Glomerular endothelial cell (primary cell): Measurements from ENCODE around the gene SH3PXD2A. TPM values are rescaled to one million over a fixed set of nuclear protein-coding genes. Genes with fewer than 3 reads are reported as not detected.
"Not testable (repeated sequence)": the region's sequence is repeated elsewhere in the genome, so short reads cannot be mapped to it uniquely, and the experiment has no call there.

Experiments
- DNase-seq: peaks from one replicate; pipeline ENCODE4 v3.0.0-alpha.2; 2011; ENCODE audit warnings: low read depth, low spot score; ENCODE audit errors: extremely low read depth
- total RNA-seq: library from RNA; depleted of rRNA; stranded (reverse); fragments of >200 nt; gene quantifications from 2 replicates; pipeline ENCODE4 v1.2.3, GENCODE V29; 2015

The SH3PXD2A gene
- total RNA-seq, 1 donor from 2014 or later: 24.9 TPM

- DNase-seq: no peak
Observed at GRCh38 chr10:103638948-103639347, 216.4 kb downstream of the SH3PXD2A start.

- no peak for DNase-seq
Observed at GRCh38 chr10:103637927-103638557, 217.3 kb downstream of the SH3PXD2A start.

DNA sequence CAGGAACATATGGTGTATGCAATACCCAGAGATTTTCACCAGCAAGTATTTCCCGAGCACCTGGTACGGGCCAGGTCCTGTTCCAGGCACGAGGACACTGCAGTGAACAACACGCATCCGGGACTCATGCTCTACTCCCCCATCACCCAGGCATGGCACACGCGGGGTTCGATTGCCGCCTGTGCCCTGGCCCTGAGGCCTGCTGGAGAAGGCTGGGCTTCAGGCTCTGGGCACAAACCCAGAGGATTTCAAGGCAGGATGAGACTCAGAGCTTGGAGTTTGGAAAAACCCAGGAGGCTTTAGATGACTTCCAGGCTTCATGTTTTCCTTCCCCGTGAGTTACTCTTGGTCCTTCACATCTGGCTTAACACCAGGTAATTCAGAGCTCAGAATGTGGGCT is 218.4 kb downstream of the SH3PXD2A start:
- DNase-seq: no peak

- DNase-seq: no peak
Observed at GRCh38 chr10:103636492-103636891, 218.9 kb downstream of the SH3PXD2A start.

- no peak for DNase-seq
Observed at GRCh38 chr10:103635580-103635979, 219.8 kb downstream of the SH3PXD2A start.

DNA sequence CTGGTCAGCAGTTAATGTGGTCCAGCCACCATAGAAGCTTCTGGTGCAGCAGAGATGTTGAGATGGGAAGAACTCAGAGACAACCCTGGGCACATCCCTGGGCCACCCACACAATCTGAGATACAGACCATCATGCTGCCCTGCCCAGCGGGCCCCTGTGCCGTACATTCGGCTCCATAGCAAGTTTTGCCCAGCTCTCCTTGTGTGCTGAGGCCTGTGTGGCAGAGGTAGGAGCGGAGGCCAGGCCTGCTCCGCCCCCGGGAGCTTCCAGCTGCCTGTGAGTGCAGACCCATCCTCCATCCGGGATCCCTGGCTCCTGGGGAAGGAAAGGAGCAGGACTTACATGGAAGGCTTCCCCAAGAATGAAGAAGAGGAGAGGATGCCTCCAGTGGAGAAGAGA is 221.5 kb downstream of the SH3PXD2A start:
- DNase-seq: no peak

DNA sequence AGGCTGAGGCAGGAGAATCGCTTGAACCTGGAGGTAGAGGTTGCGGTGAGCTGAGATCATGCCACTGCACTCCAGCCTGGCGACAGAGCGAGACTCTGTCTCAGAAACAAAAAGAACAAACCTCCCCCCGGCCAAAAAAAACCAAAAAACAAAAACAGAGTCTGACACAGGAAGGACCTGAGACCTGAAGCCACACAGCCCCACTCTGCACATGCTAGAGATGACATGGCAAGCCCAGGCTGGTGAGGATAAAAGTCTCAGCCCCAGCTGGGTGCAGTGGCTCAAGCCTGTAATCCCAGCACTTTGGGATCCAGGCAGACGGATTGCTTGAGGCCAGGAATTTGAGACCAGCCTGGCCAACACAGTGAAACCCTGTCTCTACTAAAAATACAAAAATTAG is 222.5 kb downstream of the SH3PXD2A start:
- DNase-seq: not testable (repeated sequence)

GRCh38 chr10:103632247-103632642 is 223.1 kb downstream of the SH3PXD2A start:
- no peak for DNase-seq

DNA sequence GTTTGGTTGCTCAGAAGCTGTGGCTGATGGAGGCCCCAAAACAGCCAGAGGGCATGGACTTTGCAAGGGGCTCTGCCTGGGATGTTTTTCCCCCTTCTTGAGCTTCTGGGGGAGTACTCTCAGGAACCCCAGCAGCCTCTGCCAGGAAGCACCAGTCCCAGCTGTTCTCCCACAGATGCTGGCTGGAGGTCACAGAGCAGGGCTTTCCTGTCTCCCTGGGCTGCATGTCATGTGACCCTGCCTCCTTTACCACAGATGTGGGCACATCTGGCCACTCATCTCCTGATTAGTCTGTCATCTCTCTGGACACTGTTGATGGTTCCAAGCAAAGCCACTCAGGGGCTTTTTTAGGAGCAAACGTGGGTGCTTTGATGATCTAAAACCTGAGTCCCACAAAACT is 225.2 kb downstream of the SH3PXD2A start:
- DNase-seq: no peak

GRCh38 chr10:103629581-103629980 is 225.8 kb downstream of the SH3PXD2A start:
- DNase-seq: no peak

DNA sequence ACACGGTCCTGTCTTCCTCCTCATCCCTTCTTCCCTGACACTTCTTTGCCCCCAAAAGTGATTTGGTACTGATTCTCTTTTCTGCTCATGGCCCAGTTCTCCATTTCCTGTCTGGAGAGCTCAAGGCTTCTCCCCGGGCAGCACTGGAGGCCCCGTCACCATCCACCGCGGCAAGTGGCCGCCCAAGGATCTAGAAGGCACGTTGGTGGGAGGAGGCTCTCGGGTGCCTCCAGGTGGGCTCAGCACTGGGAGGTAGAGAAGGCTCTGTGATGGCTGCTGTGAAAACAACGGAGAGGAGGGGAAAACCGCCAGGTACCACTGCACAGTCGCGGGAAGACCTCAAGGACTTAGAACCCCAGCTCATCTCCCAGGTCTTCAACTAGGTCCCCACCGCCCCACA is 227.5 kb downstream of the SH3PXD2A start:
- no peak for DNase-seq

GRCh38 chr10:103627111-103627892 is 228.1 kb downstream of the SH3PXD2A start:
- DNase-seq: no peak

GRCh38 chr10:103626178-103626577 is 229.2 kb downstream of the SH3PXD2A start:
- DNase-seq: no peak

- no peak for DNase-seq
Observed at GRCh38 chr10:103622935-103623574, 232.3 kb downstream of the SH3PXD2A start.

- DNase-seq: no peak
Observed at GRCh38 chr10:103622286-103622685, 233.1 kb downstream of the SH3PXD2A start.

DNA sequence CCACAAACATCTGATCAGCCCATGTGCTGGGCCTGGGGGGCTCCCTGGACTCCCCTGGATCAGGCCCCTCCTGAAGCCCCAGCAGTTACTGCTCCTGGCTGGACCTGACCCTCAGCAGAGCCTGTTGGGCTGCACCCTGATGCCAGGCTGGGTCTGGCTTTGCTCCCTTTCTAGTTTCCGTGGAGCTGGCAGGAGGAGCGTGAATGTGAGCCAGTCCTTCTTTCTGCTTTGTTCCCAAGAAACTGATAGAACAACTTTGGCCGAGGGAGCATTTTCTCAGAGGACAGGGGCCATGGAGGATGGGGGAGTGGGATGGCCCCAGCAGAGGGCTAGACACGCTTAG is 233.6 kb downstream of the SH3PXD2A start:
- no peak for DNase-seq

DNA sequence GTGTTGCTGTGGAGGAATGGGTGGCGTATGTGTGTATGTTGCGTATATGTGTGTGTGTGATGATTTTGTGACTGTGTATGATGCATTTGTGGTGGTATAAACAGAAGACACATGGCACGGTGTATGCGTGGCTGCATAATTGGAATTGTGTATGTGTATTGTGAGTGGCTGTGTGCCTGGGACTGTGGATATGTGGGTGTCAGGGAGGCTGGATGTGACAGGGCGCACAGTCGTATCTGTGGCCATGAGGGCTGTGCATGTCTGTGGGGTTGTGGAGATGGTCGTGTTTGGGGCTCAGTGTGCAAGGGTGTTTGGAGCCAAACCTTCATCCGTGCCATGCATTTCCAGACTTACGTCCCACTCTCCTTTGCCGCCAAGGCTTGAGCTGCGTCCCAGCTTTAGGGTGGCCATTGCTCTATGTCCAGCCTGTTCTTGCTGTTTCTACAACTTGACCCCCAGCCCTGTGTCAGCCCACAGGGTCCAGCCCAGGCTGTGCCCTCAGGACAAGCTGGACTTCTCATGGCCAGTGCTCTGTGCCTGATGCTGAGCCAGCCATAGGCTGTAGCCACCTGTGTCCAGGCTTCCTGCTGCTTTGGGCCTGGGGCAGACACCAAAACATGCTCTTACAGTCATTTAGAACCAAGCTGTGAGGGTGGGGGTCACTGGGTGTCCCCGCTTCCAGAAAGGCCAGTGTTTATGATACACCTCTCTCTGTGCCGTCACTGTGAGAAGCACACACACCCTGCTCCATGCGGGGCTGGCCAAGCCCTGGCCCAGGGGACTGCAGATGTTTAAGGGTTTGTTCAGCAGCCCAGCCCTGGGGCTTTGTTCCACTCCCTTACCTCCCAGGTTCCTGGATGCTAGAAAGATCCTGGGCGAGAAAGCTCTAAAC is 234.2 kb downstream of the SH3PXD2A start:
- no peak for DNase-seq

DNA sequence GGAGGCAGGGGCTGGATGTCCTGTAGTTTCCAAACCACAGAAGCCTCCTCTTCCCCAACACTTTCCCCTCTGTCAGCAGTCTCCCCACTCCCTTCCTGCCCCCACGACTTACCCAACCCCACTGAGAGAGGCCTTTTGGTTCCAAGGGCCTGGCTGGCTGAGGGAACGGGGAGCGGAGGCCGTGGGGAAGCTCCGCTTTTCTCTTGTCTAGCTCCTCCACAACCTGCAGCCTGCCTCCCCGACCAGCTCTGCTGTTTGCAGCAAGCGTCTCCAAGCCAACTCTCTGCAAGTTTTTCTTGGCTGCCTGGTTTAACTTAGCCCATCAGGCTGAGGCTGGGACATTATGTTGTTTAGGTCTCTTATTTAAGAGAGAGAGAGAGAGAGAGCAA is 235.0 kb downstream of the SH3PXD2A start:
- DNase-seq: no peak

- DNase-seq: no peak
Observed at GRCh38 chr10:103619424-103620351, 235.7 kb downstream of the SH3PXD2A start.
